ENCODE results near the gene BTG2. TPM values are rescaled to one million over a fixed set of nuclear protein-coding genes. Genes with fewer than 3 reads are reported as not detected.

The BTG2 gene
- total and polyA plus RNA-seq, 2 donors (not counting 1 experiment from before 2014, with no cell fraction given) = 9.8 to 26.3 TPM

- Histone ChIP-seq H3K9ac (ENCODE audit: insufficient read depth, low read length) (no peak overlapping the region), H3K36me3 (ENCODE audit: control insufficient read depth, insufficient read depth, low read length) (no peaks in the 10 kb centered on the region), H3K4me2 (ENCODE audit: extremely low read depth, insufficient read depth, low read length) (no peak overlapping the region), H4K20me1 (ENCODE audit: control insufficient read depth, extremely low read depth, insufficient read depth, low read length) (no peaks in the 10 kb centered on the region), H2AFZ (ENCODE audit: low read length) (peak overlapping the region; percentile 52), H3K4me3 (replicated peaks in 1 of 4; ENCODE audit: control extremely low read depth in 1 of 4, insufficient read depth in 1 of 4, low read depth in 3 of 4, low read length in 4 of 4) (peak overlapping the region in 1 of 4 experiments; percentile 37), H3K27ac (ENCODE audit: insufficient read depth, low read length) (no peak overlapping the region), H3K4me1 (ENCODE audit: control insufficient read depth, extremely low read depth, insufficient read depth, low read length) (peaks cover 6% of the 10 kb centered on the region), H3K27me3 (ENCODE audit: control insufficient read depth, insufficient read depth, low read length) (peaks cover 8% of the 10 kb centered on the region), H3K9me3 (ENCODE audit: control insufficient read depth, insufficient read depth, low read depth, low read length) (no peaks in the 10 kb centered on the region), H3K79me2 (ENCODE audit: control insufficient read depth, insufficient read depth, low read length) (no peaks in the 10 kb centered on the region)
- peak in 1 of 2 donors; percentile 27 for DNase-seq (ENCODE audit: low read depth in 2 of 2)
- TF ChIP-seq CTCF (conservative IDR thresholded peaks at IDR 0.05 in 1 of 2, IDR thresholded peaks at IDR 0.05 in 1 of 2; ENCODE audit: low read depth in 1 of 2, low read length in 2 of 2) (no peak), EZH2 (IDR thresholded peaks at IDR 0.05; ENCODE audit: low read length, missing control alignments) (no peak)
Measured at GRCh38 chr1:203278885-203279406, 26.4 kb upstream of the BTG2 start.

GRCh38 chr1:203280061-203280460, 25.3 kb upstream of the BTG2 start:
- no peak for TF ChIP-seq EZH2 (IDR thresholded peaks at IDR 0.05; ENCODE audit: low read length, missing control alignments)
- TF ChIP-seq CTCF (conservative IDR thresholded peaks at IDR 0.05 in 1 of 2, IDR thresholded peaks at IDR 0.05 in 1 of 2; ENCODE audit: low read depth in 1 of 2, low read length in 2 of 2) = no peak
- H4K20me1 ChIP-seq (ENCODE audit: control insufficient read depth, extremely low read depth, insufficient read depth, low read length) = no peaks in the 10 kb centered on the region
- H3K27ac ChIP-seq (ENCODE audit: insufficient read depth, low read length) = no peak overlapping the region
- no peak overlapping the region for H2AFZ ChIP-seq (ENCODE audit: low read length)
- H3K9ac ChIP-seq (ENCODE audit: insufficient read depth, low read length) = no peak overlapping the region
- H3K79me2 ChIP-seq (ENCODE audit: control insufficient read depth, insufficient read depth, low read length) = no peaks in the 10 kb centered on the region
- H3K9me3 ChIP-seq (ENCODE audit: control insufficient read depth, insufficient read depth, low read depth, low read length) = no peaks in the 10 kb centered on the region
- no peaks in the 10 kb centered on the region for H3K36me3 ChIP-seq (ENCODE audit: control insufficient read depth, insufficient read depth, low read length)
- H3K27me3 ChIP-seq (ENCODE audit: control insufficient read depth, insufficient read depth, low read length) = peaks cover 18% of the 10 kb centered on the region
- peaks cover 6% of the 10 kb centered on the region for H3K4me1 ChIP-seq (ENCODE audit: control insufficient read depth, extremely low read depth, insufficient read depth, low read length)
- no peak overlapping the region for H3K4me2 ChIP-seq (ENCODE audit: extremely low read depth, insufficient read depth, low read length)
- no peak overlapping the region for H3K4me3 ChIP-seq (replicated peaks in 1 of 4; ENCODE audit: control extremely low read depth in 1 of 4, insufficient read depth in 1 of 4, low read depth in 3 of 4, low read length in 4 of 4)
- no peak for DNase-seq (ENCODE audit: low read depth in 2 of 2)

GRCh38 chr1:203281033-203281432, 24.3 kb upstream of the BTG2 start:
- Histone ChIP-seq H3K4me1 (ENCODE audit: control insufficient read depth, extremely low read depth, insufficient read depth, low read length) (peaks cover 6% of the 10 kb centered on the region), H2AFZ (ENCODE audit: low read length) (no peak overlapping the region)
- TF ChIP-seq EZH2 (IDR thresholded peaks at IDR 0.05; ENCODE audit: low read length, missing control alignments) (no peak), CTCF (conservative IDR thresholded peaks at IDR 0.05 in 1 of 2, IDR thresholded peaks at IDR 0.05 in 1 of 2; ENCODE audit: low read depth in 1 of 2, low read length in 2 of 2) (peak in 1 of 2 donors; percentile 29)

More at GRCh38 chr1:203281033-203281432, 24.3 kb upstream of the BTG2 start:
- Histone ChIP-seq H3K4me2 (ENCODE audit: extremely low read depth, insufficient read depth, low read length) (no peak overlapping the region), H4K20me1 (ENCODE audit: control insufficient read depth, extremely low read depth, insufficient read depth, low read length) (no peaks in the 10 kb centered on the region), H3K27me3 (ENCODE audit: control insufficient read depth, insufficient read depth, low read length) (peaks cover 22% of the 10 kb centered on the region), H3K36me3 (ENCODE audit: control insufficient read depth, insufficient read depth, low read length) (no peaks in the 10 kb centered on the region), H3K9me3 (ENCODE audit: control insufficient read depth, insufficient read depth, low read depth, low read length) (no peaks in the 10 kb centered on the region), H3K79me2 (ENCODE audit: control insufficient read depth, insufficient read depth, low read length) (no peaks in the 10 kb centered on the region), H3K27ac (ENCODE audit: insufficient read depth, low read length) (no peak overlapping the region), H3K9ac (ENCODE audit: insufficient read depth, low read length) (no peak overlapping the region), H3K4me3 (replicated peaks in 1 of 4; ENCODE audit: control extremely low read depth in 1 of 4, insufficient read depth in 1 of 4, low read depth in 3 of 4, low read length in 4 of 4) (no peak overlapping the region)
- no peak for DNase-seq (ENCODE audit: low read depth in 2 of 2)
